ENCODE data around the gene ZFP91. TPM values are rescaled to one million over a fixed set of nuclear protein-coding genes. Genes with fewer than 3 reads are reported as not detected.

The ZFP91 gene
- total RNA-seq, 1 experiment from 2014 or later = 74.3 TPM

GRCh38 chr11:58617976-58618557, 39.2 kb downstream of the ZFP91 start:
- Histone ChIP-seq H3K4me3 (ENCODE audit: low read depth, low read length, poor library complexity, severe bottlenecking) (no peak overlapping the region), H3K27ac (ENCODE audit: low read depth, low read length, poor library complexity, severe bottlenecking) (peak overlapping the region; percentile 52), H3K36me3 (ENCODE audit: insufficient read depth, low read length, poor library complexity, severe bottlenecking) (peaks cover 98% of the 10 kb centered on the region), H3K4me1 (ENCODE audit: insufficient read depth, low read length, poor library complexity, severe bottlenecking) (peaks cover 17% of the 10 kb centered on the region), H3K9me3 (ENCODE audit: low read depth, low read length, poor library complexity, severe bottlenecking) (no peaks in the 10 kb centered on the region), H3K27me3 (replicated peaks; ENCODE audit: insufficient read depth, low read depth, low read length, poor library complexity) (no peaks in the 10 kb centered on the region)
- peak; percentile 64 for DNase-seq (ENCODE audit: low spot score)
- ChIA-PET POLR2A (ENCODE audit: low non-redundant PET) (no interaction called here), CTCF (interaction anchor here (0.5 to 0.7 kb wide), 3 partner anchors 12 to 41 kb away, joined by 3 to 6 read pairs (median 3); no protein-coding TSS in a partner anchor)
- intact Hi-C loops (cut with micrococcal nuclease; ENCODE audit: unreplicated experiment) = loop anchor here (5.0 kb wide), 1 partner anchor 36 kb away; no protein-coding TSS in a partner anchor
- BruUV-seq (replicated peaks) = no TSS peak
- TF ChIP-seq CTCF (conservative IDR thresholded peaks at IDR 0.05; ENCODE audit: low read depth, low read length) (peak; percentile 45), EZH2 (IDR thresholded peaks at IDR 0.05; ENCODE audit: borderline replicate concordance, low read depth, low read length, poor library complexity, severe bottlenecking) (no peak)

GRCh38 chr11:58621586-58622262, 42.9 kb downstream of the ZFP91 start:
- Histone ChIP-seq H3K4me1 (ENCODE audit: insufficient read depth, low read length, poor library complexity, severe bottlenecking) (peaks cover 13% of the 10 kb centered on the region), H3K27ac (ENCODE audit: low read depth, low read length, poor library complexity, severe bottlenecking) (no peak overlapping the region), H3K27me3 (replicated peaks; ENCODE audit: insufficient read depth, low read depth, low read length, poor library complexity) (no peaks in the 10 kb centered on the region), H3K9me3 (ENCODE audit: low read depth, low read length, poor library complexity, severe bottlenecking) (no peaks in the 10 kb centered on the region), H3K4me3 (ENCODE audit: low read depth, low read length, poor library complexity, severe bottlenecking) (no peak overlapping the region), H3K36me3 (ENCODE audit: insufficient read depth, low read length, poor library complexity, severe bottlenecking) (peaks cover 84% of the 10 kb centered on the region)
- DNase-seq (ENCODE audit: low spot score) = no peak
- no peak for TF ChIP-seq EZH2 (IDR thresholded peaks at IDR 0.05; ENCODE audit: borderline replicate concordance, low read depth, low read length, poor library complexity, severe bottlenecking)
- TF ChIP-seq CTCF (conservative IDR thresholded peaks at IDR 0.05; ENCODE audit: low read depth, low read length) = no peak
- intact Hi-C loops (cut with micrococcal nuclease; ENCODE audit: unreplicated experiment) = no loop called here
- ChIA-PET POLR2A (ENCODE audit: low non-redundant PET) (no interaction called here), CTCF (no interaction called here)
- no TSS peak for BruUV-seq (replicated peaks)

- DNase-seq (ENCODE audit: low spot score) = peak; percentile 17
- Histone ChIP-seq H3K9me3 (ENCODE audit: low read depth, low read length, poor library complexity, severe bottlenecking) (no peaks in the 10 kb centered on the region), H3K4me3 (ENCODE audit: low read depth, low read length, poor library complexity, severe bottlenecking) (no peak within 1 kb of the TSS), H3K27ac (ENCODE audit: low read depth, low read length, poor library complexity, severe bottlenecking) (no peak within 1 kb of the TSS), H3K4me1 (ENCODE audit: insufficient read depth, low read length, poor library complexity, severe bottlenecking) (peaks cover 13% of the 10 kb centered on the region), H3K36me3 (ENCODE audit: insufficient read depth, low read length, poor library complexity, severe bottlenecking) (peaks cover 78% of the 10 kb centered on the region), H3K27me3 (replicated peaks; ENCODE audit: insufficient read depth, low read depth, low read length, poor library complexity) (no peaks in the 10 kb centered on the region)
- no TSS peak for BruUV-seq (replicated peaks)
- intact Hi-C loops (cut with micrococcal nuclease; ENCODE audit: unreplicated experiment) = no loop called here
- ChIA-PET CTCF (no interaction called here), POLR2A (ENCODE audit: low non-redundant PET) (no interaction called here)
- no peak for TF ChIP-seq CTCF (conservative IDR thresholded peaks at IDR 0.05; ENCODE audit: low read depth, low read length)
- TF ChIP-seq EZH2 (IDR thresholded peaks at IDR 0.05; ENCODE audit: borderline replicate concordance, low read depth, low read length, poor library complexity, severe bottlenecking) = no peak
These were observed 43.5 kb downstream of the ZFP91 start, which contains the start of gene CNTF for GRCh38 chr11:58622344-58622743. CNTF (plus strand) TSS chr11:58622665; CDS start chr11:58622753, 88 bp downstream.
